Islet of Langerhans (tissue), 1 donor: ENCODE measurements around the gene MTHFSD.
A peak's percentile ranks its signal among the peaks of the same experiment; 100 is the strongest.
"Not testable (repeated sequence)": the region's sequence is repeated elsewhere in the genome, so short reads cannot be mapped to it uniquely, and the experiment has no call there.

Experiments used
- FAIRE-seq: peaks from one replicate; lab custom pipeline; 2011; peaks lifted over from hg19 to GRCh38; lab: Jason Lieb, UNC

The MTHFSD gene, protein sequence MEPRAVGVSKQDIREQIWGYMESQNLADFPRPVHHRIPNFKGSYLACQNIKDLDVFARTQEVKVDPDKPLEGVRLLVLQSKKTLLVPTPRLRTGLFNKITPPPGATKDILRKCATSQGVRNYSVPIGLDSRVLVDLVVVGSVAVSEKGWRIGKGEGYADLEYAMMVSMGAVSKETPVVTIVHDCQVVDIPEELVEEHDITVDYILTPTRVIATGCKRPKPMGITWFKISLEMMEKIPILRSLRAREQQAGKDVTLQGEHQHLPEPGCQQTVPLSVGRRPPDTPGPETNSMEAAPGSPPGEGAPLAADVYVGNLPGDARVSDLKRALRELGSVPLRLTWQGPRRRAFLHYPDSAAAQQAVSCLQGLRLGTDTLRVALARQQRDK

DNA sequence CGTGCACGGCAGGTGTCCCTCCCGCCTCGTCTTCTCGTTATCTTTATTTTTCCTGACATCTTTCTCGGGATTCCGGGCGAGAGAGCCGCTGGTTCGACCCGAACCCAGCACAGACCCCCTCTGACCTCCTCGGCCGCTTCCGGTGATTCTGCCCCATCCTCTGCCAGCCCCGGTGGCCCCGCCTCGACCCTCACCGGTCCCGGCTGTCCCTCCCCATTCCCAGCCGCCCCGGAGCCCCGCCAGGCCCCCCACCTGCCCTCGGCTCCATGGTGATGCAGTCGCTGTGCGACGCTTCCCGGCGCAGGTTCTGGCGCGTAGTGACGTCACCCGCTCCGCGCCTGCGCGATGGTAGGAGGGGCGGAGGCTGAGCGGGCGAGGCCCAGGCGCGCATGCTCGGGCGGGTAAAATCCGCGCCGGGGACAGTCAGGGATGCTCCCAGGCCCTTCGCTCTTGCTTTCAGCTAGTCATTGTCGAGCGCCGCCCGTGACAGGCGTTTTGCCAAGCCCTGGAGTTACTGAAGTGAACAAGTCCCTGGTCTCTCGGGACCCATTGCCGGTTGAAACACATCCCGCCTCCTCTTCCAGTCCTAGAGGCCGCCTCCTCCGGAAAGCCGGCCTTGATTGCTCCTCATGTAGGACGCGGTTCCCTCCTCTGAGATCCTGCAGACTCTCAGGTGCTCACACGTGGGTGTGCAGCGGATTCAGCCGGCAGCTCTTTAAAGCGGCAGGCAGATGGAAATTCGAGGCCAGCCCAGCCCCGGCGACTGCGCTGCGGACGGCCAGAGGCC, at the start of gene MTHFSD:
MTHFSD (minus strand) TSS at position 319 of the 787 bp plus-strand sequence; CDS start at position 268, 51 bp downstream.
- peak; percentile 53 for FAIRE-seq

DNA sequence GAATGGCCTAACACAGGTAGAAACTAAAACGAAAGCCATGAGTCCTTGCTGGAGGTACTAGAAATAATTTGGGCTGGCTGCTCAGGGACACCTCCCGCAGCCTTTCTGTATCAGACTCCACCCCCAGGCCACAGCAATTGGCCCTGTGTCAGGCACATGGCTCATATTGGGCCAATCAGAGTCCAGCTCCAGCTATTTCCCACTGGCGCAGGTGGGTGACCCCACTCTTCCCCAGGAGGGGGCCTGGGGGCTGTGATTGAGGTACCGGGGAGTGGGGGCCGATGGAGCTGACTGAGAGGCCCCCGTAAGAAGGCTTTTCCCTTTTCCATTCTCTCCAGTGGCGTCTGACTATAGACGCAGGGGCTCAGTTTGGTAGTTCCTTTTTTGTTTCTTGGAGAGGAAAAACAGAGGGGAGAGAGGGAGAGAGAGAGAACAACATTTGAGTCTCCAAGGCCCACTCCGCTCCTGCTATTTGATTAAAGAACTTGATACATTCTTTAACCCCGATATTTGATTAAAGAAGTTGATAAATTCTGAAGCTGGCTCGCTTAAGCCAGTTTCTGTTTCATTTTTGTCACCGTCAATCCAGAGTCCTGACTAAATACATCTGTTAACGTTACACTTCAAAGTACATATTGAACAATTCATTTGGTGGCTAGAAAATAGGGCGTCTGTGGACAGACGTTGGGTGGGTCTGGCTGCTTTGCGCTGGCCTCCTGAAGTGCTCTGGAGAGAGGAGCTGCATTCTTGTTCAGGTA, 49.6 kb upstream of the MTHFSD start:
- FAIRE-seq = no peak

DNA sequence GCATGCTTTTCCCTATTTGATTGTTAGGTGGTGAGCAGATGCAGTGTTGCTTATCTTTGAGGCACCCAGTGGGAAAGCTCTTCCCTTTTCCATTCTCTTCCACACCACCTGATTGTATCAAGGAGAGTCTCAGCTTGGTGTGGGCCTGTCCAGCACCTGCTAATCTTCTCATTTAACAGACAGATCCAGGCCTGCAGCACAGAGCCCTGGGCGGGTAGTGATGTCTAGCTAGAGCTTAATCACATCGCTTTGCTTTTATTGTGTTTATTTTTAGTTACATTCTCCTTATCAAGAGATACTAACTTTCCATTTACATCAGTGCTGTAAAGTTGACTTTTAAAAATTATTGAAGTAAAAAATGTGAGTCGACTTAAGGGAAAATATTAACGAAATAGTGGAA, 47.5 kb upstream of the MTHFSD start:
- FAIRE-seq = no peak

DNA sequence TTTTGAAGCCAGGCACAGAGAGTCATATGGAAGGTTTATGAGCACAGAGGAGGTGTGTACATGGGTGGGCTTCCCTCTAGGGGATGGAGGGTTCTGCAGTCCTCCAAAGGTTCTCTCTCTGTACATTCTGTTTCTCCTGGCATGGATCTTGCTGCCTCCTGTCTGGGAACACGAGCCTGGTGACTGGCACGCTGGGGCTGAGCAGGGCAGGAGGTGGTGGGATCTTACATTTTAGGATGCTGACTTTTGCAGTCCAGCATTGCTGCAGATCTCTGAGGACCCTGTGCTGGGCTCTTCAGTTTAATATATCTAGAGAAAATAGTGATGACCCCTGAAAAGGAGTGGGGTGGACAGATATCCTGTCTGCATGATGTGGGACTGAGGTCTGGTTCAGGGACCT, 46.3 kb upstream of the MTHFSD start:
- no peak for FAIRE-seq

DNA sequence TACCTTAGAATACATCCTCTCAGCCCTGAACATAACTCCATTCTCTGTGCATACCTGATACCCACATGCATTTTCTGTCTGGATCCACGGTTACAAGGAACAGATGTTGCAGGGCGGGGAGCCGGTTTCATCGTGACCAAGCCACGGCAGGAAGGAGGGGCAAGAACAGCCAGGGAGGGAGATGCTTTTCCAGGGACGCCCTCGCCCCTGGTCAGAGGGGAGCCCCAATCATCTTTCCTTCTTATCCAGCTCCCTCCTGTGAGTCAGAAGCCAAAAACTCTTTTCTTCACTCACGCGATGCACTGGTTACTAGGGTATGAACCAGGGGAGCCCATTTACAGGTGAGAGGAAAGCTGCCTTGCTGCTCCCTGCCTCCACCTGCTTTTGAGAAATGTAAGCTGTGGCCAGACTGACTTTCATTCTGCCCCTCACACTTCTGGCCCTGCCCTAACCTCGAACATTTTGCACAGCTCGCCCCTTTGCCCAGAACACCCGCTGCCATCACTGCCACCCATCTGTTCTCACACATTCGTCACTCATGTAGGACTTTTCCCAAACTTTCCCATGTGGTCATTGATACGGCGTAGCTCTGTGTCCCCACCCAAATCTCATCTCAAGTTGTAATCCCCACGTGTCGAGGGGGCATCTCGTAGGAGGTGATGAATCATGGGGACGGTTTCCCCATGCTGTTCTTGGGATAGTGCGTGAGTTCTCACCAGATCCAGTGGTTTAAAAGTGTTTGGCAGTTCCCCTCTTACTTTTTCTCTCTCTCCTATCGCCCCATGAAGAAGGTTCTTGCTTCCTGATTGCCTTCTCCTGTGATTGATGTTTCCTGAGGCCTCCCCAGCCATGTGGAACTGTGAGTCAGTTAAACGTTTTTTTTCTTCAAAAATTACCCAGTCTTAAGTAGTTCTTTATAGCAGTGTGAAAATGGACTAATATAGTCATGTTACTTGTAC, 43.9 kb upstream of the MTHFSD start:
- no peak for FAIRE-seq

DNA sequence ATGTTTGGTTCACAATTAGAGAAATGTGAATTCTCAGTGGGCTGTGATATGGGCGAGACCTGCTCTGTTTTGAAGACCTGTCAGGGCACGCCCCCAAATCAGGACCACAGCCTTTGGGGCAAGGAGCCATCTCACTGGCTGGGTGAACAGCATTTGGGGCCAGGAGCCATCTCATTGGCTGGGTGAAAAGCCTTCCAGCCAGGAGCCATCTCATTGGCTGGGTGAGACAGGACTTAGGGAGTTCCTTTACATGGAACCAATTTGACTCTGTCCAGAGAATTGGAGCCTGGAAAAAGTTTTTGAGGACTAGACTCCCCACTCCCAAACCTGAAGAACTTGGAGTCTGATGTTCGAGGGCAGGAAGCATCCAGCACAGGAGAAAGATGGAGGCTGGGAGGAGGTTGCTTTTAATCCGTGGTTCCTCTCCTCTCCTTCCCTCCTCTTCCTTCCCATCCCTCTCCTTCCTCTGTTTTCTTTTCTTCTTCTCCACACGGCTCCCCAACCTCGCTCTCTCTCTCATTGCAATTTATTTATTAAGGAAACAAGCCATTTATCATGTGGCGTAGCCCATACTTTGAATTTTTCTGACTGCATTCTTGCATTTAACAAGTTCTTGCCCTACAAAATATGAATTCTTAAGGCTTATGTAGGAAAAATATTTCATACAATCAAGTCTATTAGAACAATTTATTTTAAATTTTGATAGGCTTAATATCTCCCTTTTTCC, 43.0 kb upstream of the MTHFSD start:
- FAIRE-seq = no peak

DNA sequence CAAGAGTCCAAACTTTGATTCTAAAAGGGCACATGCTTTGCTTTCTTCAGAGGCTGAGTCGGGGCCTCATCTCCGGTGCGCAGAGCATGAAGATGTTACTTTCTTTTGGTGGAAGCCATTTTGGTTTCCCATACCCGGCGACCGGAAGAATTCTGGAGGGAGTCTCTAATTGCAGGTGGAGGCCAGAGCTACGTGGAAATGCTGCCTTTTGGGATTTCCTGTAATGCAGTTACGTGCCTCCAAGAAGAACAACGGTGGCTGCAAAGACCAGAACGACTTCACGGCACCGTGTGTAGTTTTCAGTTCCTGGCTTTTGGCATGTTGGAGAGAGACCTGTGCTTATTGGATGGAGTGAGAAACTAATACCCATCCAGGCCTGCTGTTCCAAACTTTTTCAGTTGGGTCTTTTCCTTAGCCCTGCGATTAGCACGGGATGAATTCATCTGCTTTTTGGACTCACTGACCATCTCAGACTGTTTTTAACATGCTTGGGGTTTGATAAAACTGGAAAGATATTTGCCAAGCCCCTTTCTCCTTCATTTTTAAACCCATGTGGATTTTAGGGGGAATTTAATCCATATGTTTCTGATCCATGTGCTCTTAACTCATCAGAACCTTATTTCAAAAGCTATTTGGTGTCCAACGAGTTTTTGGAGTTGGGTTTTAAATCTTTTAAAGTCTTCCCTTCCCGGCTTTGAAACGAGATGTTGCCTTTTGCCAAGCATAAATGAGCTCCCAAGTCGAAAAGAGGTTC, 42.3 kb upstream of the MTHFSD start:
- no peak for FAIRE-seq

DNA sequence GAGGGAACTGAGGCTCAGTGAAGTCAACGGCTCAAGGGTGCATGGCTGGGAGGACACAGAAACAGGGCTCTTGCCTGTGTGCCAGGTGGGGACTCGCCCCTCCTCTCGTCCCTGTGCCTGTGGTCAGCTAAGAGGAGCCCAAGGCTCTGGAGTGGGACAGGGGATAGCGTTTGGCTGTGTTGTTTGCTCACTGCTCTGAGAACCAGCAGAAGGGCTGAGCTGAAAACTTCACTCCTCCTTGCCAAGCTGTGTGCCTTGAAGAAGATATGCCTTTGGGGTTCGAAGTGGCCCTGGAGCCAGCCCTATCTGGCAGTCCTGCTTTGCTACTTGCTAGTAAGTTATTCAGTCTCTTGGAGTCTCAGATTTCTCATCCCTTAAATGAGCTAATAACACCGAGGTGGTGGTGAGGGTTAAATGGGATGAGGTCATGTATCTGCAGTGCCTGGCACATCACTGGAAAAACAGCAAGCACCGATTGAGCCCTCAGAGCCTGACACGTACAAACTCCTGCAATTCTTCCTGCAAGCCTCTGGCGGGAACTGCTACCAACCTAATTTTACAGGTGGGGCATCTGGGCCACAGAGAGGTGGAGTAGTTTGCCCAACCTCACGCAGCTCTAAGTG, 41.1 kb upstream of the MTHFSD start:
- FAIRE-seq = no peak

DNA sequence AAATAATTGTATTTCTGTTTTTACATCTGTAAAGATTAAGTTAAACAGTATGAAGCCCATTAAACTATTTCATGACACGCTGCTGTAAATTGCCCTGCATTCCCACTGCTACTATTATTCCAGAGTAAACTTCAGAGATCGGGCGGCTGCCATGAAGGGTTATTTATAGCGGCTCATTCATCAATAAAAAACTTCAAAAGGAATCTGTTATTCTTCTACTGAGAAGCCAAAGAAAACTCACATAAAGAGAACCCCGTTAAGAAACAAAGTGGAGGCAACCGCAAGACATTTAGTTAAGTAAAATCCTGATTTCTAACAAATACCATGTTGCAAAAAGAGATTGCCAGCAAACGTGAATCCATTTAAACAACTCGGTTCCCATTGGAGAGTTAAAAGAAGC, 39.7 kb upstream of the MTHFSD start:
- no peak for FAIRE-seq

DNA sequence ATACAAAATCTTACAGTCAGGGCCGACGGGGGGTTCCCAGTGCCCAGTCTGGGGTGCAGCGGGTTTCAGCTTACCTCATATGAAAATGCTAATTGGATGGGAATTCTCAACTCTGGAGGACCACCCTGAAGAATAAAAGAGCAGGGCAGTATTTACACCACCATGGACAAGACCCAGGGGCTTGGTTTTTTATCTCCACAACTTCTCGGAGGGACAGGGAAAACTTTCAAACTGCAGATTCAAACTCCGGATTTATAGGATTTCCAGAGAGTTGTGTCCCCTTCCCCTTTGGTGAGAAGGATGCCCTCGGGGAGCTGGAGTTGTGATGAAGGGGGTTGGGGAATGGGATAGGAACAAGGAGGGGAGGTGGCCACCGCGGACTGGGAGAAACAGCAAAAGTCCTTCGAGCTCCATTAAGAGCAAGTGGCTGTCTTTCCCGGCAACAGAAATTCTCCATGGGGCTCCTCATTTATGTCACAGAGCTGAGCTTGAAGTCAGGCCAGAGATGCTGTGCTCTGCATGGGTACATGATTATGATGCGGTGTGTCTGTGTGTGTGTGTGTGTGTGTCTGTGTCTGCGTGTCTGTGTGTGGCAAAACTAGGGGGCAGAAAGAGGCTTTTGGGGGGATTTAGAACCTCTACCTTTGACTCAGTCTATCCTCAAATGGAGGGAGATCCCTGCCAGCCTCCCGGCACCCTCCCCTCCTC, 39.0 kb upstream of the MTHFSD start:
- no peak for FAIRE-seq

DNA sequence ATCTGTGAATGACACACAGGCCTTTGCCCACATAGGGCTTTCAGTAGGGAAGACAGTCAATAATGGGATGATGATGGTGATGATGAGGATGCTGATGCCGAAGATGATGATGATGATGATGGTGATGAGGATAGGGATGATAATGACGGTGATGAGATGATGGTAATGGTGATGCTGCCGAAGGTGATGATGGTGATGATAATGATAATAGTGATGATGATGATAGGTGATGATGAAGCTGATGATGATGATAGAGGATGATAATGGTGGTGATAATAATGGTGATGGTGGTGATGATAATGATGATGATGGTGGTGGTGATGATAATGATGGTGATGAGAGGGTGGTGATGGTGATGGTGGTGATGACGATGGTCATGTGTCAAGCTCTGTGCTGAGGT, 36.2 kb upstream of the MTHFSD start:
- no peak for FAIRE-seq

DNA sequence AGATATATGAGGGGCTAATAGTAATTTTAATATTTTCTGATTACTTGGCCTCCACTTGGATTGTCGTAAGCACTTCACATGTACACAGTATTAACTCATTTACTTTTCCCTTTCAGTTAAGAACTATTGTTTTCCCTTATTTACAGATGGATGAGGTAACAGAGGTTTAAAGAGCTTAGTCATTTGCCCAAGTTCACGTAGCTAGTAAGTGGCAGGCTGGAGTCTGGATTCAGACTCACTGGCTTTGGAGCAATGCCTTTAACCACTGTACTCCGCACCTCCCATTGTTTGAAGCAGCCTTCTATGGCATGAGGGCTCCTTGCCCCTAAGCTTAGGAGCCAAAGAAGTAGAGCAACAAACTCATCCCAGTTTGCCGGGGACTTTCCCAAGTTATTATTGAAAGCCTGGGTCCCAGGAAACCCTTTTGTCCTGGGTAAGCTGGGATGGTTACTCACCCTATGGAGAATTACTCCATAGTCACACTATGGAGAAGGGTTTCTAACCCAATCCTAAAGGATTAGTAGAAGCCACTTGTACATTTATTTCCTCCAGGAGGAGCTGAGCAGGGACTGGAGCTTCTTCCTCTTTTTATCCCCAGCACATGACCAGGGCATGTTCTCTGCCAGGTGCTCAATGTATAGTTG, 35.6 kb upstream of the MTHFSD start:
- no peak for FAIRE-seq

DNA sequence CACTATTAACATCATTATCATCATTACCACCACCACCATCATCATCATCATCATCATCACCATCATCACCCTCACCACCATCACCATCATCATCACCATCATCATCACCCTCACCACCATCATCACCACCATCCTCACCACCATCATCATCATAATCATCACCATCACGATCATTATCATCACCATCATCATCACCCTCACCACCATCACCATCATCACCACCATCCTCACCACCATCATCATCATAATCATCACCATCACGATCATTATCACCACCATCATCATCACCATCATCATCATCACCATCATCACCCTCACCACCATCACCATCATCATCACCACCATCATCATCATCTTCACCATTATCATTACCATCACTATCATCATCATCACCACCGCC, 32.9 kb upstream of the MTHFSD start:
- FAIRE-seq = not testable (repeated sequence)

DNA sequence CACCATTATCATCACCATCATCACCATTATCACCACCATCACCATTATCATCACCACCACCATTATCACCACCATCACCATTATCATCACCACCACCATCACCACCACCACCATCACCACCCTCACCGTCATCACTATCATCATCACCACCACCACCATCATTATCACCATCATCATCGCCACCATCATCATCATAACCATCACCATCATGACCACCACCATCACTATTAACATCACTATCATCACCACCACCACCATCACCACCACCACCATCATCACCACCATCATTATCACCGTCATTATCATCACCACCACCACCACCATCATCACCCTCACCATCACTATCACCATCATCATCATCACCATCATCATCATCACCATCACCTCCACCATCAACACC, 32.5 kb upstream of the MTHFSD start:
- FAIRE-seq = no peak

DNA sequence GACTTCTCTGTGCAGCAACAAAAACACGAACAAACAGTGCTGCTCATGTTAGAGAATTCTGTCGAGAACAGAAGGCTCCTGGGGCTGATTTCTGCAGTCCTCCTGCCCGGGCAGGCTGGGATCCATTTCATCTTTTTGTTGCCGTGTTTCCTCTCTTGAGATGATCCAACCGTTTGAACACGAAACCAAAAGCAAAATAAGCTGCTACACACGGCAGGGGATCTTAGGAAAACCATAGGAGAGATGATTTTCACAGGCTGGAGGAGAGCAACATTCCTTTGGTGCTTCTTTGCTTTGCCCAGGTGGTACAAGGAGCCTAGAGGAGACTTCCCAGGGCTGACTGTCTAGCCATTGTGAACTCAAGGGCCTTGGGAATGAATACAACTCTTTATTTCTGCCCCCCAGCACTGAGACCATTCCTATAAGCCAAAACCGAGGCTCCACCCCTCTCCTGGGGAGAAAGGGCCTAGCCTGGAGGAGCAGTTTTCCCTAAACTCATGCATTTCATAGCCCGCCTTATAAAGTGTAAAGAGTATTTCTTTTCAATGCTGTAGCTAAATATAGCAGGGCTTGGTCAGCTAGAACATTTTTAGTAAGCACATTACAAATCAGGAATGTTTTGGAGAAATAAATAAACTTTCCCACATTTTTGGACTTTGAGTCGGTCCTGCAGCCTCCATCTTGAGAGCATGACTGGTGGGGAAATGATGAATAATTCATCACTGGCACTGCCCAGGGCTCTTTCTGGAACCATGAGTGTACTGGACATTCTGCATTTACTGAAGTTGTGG, 31.0 kb upstream of the MTHFSD start:
- no peak for FAIRE-seq

DNA sequence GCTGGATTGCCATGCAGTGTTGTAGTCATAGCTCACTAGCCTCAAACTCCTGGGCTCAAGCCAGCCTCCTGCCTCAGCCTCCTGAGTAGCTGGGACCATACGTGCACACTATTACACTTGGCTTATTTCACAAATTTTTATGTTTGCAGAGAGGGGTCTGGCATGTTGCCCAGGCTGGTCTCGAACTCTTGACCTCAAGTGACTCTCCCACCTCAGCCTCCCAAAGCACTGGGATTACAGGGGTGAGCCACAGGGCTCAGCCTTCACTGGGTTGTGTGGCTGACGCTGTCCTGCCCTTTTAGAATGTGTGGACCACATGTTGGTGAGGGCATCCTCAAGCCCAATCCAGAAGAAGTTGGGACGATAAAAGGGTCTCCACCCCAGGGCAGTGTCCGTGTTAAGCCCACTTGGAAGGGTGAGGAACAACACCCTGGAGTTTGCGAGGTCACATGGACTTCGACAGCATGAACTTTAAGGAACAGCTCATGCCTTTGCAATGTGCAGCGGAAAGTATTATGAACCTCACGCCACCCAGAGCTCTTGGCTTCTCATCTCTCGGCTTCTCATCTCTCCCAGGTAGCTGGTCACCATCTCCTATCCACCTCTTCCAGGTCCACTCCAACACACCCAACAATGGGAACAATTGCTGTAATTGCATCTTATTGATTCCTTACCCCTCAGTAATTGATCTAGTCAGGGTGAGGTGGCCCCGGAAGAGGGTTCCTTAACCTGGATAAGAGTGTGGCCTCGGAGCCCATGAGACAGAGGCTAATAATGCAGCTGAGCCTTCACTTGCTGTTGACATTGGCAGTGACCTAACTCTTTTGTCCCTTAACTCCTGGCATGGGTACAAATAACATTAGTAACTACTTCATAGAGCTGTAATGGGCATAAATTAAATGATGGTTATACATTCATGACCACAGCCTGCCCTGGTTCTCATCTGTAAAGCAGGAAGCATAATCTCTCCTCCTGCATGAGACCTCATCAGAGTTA, 30.0 kb upstream of the MTHFSD start:
- FAIRE-seq = no peak
